HL-60 (cell line): ENCODE data around the gene UNCX.

Experiments used
- DNase-seq, 2 experiments: peaks; one replicate each; pipeline ENCODE4 v3.0.0-alpha.2; 2010 to 2020; ENCODE audit warnings: low read depth in 1 of 2, low spot score in 1 of 2
- H3K27ac ChIP-seq: fragments of 250-450 bp; sonication (Bioruptor Pico); replicated peaks from 2 replicates; pipeline ENCODE4 v1.5.1; 2020; ENCODE audit warnings: mild to moderate bottlenecking, moderate library complexity
- H3K27me3 ChIP-seq: fragments of 250-450 bp; sonication (Bioruptor Pico); 2 replicates; pipeline ENCODE4 v1.5.1; 2021; ENCODE audit warnings: mild to moderate bottlenecking, moderate library complexity; ENCODE audit not compliant: insufficient read depth, poor library complexity, severe bottlenecking
- H3K4me3 ChIP-seq: replicated peaks from 2 replicates; pipeline ENCODE4 v1.5.1; 2011; ENCODE audit warnings: mild to moderate bottlenecking, control low read depth, low read length; ENCODE audit not compliant: insufficient read depth
- GABPA ChIP-seq: IDR thresholded peaks from 2 replicates; pipeline ENCODE4 v1.6.1; 2012; ENCODE audit warnings: low read depth
- POLR2AphosphoS5 ChIP-seq: IDR thresholded peaks from 2 replicates; pipeline ENCODE4 v1.6.1; 2012; ENCODE audit warnings: low read depth
- SPI1 ChIP-seq: IDR thresholded peaks from 2 replicates; pipeline ENCODE4 v1.6.1; 2012; ENCODE audit warnings: low read depth, mild to moderate bottlenecking, borderline replicate concordance
- TF ChIP-seq, protein P1 (sequence below): IDR thresholded peaks from one replicate; pipeline ENCODE4 v1.5.1; 2011; ENCODE audit warnings: low read length, control low read depth, inconsistent platforms; ENCODE audit not compliant: insufficient read depth
- TF ChIP-seq, protein P2 (sequence below): IDR thresholded peaks from 2 replicates; pipeline ENCODE4 v1.6.1; 2012; ENCODE audit warnings: low read depth; ENCODE audit not compliant: insufficient replicate concordance

Gene UNCX

DNA sequence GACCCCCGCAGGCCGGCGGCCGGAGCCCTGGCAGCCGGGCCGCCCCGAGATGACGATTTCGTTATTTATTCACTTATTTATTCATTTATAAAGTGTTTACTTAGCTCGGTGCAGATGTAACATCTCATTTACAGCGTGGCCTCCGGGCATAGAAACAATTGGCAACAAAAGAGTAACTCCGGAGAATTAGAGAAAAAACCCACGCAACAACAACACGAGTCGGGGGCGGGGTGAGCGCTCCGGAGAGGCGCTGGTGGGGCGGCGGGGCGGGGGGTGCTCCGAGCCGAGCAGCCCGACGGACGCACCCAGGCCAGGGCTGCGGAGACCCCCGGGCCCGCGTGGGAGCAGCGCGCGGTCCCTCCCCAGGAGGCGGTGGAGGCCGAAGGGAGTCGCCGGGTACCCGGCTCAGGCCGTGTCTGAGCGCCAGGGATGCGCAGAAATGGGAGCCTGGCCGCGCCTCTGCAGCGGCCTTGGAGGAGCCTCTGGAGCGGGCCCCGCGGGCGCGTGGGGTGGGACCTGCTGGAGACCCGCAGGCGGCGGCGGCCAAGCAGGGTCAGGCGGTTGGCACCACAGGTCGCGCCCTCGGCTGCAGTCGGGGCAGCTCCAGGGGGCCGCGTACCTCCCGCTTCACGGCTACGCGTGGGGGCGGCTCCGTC, 14.3 kb downstream of the UNCX start:
- H3K4me3 ChIP-seq, result no peak overlapping the region
- DNase-seq, result no peak
- H3K27me3 ChIP-seq, result peaks cover 68% of the 10 kb centered on the region
- H3K27ac ChIP-seq, result no peak overlapping the region
- TF ChIP-seq SPI1, result no peak

DNA sequence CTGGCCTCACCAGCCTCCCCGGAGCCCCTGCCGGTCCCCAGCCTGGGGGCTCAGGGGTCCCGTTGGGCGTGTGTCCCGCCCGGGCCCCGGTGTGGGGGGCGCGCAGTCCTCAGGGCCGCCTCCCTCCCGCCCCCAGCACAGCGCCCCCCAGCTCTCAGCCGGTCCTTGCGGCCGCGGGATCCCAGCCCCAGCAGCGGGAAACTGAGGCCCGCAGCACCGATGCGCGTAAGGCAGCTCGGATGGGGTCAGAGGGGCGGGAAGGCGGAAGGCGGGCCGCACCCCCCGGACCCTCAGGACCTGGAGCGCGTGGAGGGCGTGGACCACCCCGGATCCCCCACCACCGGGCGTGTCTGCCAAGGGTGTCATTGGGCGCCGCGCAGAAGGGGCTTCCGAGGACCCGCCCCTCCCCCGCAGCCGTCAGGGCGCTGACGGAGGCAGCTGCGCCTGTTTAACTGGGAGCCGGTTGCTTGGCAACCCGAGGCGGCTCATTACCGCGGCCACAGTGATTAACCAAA, 14.9 kb downstream of the UNCX start:
- Histone ChIP-seq H3K27ac (no peak overlapping the region), H3K27me3 (peaks cover 70% of the 10 kb centered on the region), H3K4me3 (no peak overlapping the region)
- TF ChIP-seq, protein P1, sequence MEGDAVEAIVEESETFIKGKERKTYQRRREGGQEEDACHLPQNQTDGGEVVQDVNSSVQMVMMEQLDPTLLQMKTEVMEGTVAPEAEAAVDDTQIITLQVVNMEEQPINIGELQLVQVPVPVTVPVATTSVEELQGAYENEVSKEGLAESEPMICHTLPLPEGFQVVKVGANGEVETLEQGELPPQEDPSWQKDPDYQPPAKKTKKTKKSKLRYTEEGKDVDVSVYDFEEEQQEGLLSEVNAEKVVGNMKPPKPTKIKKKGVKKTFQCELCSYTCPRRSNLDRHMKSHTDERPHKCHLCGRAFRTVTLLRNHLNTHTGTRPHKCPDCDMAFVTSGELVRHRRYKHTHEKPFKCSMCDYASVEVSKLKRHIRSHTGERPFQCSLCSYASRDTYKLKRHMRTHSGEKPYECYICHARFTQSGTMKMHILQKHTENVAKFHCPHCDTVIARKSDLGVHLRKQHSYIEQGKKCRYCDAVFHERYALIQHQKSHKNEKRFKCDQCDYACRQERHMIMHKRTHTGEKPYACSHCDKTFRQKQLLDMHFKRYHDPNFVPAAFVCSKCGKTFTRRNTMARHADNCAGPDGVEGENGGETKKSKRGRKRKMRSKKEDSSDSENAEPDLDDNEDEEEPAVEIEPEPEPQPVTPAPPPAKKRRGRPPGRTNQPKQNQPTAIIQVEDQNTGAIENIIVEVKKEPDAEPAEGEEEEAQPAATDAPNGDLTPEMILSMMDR, result no peak
- TF ChIP-seq, protein P2, sequence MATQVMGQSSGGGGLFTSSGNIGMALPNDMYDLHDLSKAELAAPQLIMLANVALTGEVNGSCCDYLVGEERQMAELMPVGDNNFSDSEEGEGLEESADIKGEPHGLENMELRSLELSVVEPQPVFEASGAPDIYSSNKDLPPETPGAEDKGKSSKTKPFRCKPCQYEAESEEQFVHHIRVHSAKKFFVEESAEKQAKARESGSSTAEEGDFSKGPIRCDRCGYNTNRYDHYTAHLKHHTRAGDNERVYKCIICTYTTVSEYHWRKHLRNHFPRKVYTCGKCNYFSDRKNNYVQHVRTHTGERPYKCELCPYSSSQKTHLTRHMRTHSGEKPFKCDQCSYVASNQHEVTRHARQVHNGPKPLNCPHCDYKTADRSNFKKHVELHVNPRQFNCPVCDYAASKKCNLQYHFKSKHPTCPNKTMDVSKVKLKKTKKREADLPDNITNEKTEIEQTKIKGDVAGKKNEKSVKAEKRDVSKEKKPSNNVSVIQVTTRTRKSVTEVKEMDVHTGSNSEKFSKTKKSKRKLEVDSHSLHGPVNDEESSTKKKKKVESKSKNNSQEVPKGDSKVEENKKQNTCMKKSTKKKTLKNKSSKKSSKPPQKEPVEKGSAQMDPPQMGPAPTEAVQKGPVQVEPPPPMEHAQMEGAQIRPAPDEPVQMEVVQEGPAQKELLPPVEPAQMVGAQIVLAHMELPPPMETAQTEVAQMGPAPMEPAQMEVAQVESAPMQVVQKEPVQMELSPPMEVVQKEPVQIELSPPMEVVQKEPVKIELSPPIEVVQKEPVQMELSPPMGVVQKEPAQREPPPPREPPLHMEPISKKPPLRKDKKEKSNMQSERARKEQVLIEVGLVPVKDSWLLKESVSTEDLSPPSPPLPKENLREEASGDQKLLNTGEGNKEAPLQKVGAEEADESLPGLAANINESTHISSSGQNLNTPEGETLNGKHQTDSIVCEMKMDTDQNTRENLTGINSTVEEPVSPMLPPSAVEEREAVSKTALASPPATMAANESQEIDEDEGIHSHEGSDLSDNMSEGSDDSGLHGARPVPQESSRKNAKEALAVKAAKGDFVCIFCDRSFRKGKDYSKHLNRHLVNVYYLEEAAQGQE, result no peak
- TF ChIP-seq GABPA, result no peak
- no peak for TF ChIP-seq POLR2AphosphoS5
- TF ChIP-seq SPI1, result no peak
- no peak for DNase-seq

DNA sequence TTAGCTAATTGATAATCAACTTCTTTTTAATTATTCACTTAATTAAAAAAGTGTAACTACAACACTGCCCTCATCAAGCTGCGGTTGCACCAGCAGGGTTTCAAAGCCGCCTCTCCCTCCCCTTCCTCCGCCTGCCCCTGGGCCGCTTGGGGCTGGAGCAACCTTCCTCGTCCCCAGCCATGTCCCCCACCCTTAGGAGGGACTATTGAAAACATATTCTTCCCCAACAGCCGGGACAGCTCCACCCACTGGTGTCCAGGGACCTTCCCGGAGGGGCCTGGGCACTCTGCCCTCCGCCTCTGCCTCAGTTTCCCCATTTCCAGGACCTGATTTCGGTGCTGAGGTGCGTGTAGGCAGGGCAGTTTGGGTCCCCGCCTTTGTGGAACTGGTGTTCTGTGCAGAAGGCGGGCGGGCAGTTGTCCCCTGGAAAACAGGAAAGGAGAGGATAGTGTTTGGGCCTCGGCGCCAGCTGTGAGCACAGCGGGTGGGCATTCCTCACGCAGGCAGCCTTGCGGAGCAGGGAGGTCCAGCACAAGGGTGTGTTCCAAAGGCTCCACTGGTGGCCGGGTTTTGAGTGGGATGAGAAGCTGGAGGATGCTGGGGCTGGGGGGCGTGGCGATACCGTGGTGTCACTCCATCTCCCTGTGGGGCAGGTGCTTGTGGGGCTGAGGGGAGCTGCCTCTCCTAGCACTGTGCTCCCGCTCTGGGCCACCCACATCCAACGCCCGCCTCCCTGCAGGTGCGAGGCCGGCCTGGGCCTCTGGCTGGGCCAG, 15.7 kb downstream of the UNCX start:
- no peak overlapping the region for H3K27ac ChIP-seq
- TF ChIP-seq POLR2AphosphoS5 (no peak), GABPA (no peak), SPI1 (no peak)
- TF ChIP-seq, protein P1, result no peak
- TF ChIP-seq, protein P2, result no peak
- peaks cover 70% of the 10 kb centered on the region for H3K27me3 ChIP-seq
- no peak for DNase-seq
- H3K4me3 ChIP-seq, result no peak overlapping the region

DNA sequence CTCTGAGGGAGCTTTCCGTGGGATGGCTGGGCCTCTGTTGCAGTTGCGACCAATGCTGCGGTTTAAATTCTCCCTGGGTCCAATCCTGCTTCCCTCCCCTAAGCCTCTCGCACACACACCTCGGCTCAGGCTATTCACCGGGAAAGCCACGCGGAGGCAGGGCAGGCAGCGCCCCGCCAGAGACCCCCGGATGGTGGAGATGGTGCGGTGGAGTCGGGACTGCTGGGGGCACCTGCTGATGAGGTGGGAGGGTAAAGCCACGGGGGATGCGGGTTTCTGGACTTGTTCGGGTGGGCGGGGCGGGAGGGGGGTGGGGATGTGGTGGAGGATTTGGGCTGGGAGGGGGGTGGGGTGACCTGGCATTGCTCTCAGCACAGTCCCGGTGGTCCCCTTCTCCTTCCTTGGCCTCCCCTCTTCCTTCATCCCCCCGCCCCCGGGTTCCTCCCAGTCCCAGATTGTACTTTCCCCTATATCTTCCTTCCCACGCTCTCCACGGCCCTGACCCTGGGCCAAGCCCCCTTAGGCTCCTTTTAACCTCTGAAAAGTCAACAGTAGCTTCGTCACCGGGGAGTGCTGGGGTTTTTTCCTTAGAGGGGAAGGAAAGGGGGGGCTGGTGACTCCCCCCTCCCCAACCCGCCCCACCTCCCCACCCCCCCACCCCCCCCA, 16.4 kb downstream of the UNCX start:
- DNase-seq, result no peak
- Histone ChIP-seq H3K4me3 (no peak overlapping the region), H3K27ac (no peak overlapping the region), H3K27me3 (peaks cover 70% of the 10 kb centered on the region)
- TF ChIP-seq POLR2AphosphoS5 (no peak), SPI1 (no peak), GABPA (no peak)
- TF ChIP-seq, protein P2, result no peak
- TF ChIP-seq, protein P1, result no peak
